ENCODE measurements around the gene BCDIN3D. TPM values are rescaled to one million over a fixed set of nuclear protein-coding genes. Genes with fewer than 3 reads are reported as not detected.

The BCDIN3D gene
- total RNA-seq, 1 donor from 2014 or later: 3.3 TPM

DNA sequence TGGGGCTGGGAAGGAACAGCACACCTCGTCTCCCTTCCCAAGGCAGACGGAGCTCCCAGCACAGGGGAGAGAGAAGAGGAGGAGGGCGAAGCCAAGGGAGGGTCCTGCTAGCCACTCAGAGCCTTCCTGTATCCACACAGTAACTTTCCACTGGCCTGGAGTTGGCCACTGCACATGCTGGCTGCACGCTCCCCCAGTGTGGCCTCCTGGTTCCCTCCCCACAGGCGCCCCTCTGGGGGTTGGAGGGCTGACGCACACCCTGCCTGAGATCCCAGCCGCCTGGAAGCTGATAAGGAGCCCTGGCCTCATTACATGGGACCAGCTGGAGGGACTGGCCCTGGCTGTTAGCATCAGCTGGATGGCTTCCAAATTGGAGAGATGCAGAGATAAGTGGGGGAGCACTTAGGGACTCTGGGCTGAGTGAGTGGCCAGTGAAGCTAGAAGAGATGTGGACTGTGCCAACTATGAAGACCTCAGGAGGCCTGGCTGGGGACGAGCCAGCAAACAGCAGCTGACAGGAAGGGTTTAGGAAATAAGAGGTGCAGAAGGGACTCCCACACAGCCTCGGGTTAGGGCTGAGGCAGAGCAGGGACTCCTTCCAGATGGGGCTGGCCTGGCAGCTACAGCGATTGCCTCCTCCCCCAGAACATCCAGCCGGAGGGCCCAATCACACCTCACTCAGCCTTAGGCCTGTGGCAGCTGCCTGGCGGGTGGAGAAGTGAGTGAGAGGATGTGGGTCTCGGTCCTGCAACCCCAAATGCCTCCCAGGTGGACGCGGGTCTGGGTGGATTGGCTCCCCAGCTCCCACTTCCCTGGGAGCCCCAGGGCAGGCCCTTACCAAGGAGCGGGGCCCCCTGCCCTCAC is 26.3 kb upstream of the BCDIN3D start:
- Mint-ChIP-seq H3K27ac (ENCODE audit: unreplicated experiment) (peak overlapping the region; percentile 51), H3K27me3 (ENCODE audit: low read depth) (peaks cover 12% of the 10 kb centered on the region), H3K4me1 (ENCODE audit: low read depth) (peaks cover 19% of the 10 kb centered on the region), H3K4me3 (ENCODE audit: unreplicated experiment) (no peak overlapping the region), H3K36me3 (ENCODE audit: low read depth) (no peaks in the 10 kb centered on the region), H3K9me3 (ENCODE audit: low read depth) (no peaks in the 10 kb centered on the region)
- peak; percentile 82 for DNase-seq (ENCODE audit: low spot score)
- TF ChIP-seq, protein P1, sequence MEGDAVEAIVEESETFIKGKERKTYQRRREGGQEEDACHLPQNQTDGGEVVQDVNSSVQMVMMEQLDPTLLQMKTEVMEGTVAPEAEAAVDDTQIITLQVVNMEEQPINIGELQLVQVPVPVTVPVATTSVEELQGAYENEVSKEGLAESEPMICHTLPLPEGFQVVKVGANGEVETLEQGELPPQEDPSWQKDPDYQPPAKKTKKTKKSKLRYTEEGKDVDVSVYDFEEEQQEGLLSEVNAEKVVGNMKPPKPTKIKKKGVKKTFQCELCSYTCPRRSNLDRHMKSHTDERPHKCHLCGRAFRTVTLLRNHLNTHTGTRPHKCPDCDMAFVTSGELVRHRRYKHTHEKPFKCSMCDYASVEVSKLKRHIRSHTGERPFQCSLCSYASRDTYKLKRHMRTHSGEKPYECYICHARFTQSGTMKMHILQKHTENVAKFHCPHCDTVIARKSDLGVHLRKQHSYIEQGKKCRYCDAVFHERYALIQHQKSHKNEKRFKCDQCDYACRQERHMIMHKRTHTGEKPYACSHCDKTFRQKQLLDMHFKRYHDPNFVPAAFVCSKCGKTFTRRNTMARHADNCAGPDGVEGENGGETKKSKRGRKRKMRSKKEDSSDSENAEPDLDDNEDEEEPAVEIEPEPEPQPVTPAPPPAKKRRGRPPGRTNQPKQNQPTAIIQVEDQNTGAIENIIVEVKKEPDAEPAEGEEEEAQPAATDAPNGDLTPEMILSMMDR (IDR thresholded peaks at IDR 0.05): no peak

DNA sequence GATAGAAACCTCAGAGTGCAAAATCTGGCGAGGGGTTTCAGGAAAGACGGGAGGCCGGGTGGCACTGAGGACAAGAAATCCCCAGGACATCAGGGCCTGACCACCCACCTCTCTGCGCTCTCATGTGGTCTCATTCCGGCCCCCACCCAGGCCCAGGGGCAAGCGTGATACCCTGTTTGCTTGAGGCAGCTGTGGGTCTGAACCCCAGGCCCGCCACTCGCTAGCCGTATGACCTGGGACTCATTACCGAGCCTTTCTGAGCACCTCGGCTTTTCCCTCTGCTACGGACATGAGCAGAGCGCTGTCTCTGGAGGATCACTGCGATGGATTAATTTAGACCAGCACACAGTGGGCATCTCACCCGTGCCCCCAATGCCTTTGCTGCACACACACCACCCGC is 25.5 kb upstream of the BCDIN3D start:
- peaks cover 14% of the 10 kb centered on the region for H3K27me3 Mint-ChIP-seq (ENCODE audit: low read depth)
- peak; percentile 71 for DNase-seq (ENCODE audit: low spot score)
- no peaks in the 10 kb centered on the region for H3K9me3 Mint-ChIP-seq (ENCODE audit: low read depth)
- H3K4me3 Mint-ChIP-seq (ENCODE audit: unreplicated experiment): no peak overlapping the region
- no peak overlapping the region for H3K27ac Mint-ChIP-seq (ENCODE audit: unreplicated experiment)
- TF ChIP-seq, protein P1 (IDR thresholded peaks at IDR 0.05): no peak
- H3K4me1 Mint-ChIP-seq (ENCODE audit: low read depth): peaks cover 19% of the 10 kb centered on the region
- H3K36me3 Mint-ChIP-seq (ENCODE audit: low read depth): no peaks in the 10 kb centered on the region

DNA sequence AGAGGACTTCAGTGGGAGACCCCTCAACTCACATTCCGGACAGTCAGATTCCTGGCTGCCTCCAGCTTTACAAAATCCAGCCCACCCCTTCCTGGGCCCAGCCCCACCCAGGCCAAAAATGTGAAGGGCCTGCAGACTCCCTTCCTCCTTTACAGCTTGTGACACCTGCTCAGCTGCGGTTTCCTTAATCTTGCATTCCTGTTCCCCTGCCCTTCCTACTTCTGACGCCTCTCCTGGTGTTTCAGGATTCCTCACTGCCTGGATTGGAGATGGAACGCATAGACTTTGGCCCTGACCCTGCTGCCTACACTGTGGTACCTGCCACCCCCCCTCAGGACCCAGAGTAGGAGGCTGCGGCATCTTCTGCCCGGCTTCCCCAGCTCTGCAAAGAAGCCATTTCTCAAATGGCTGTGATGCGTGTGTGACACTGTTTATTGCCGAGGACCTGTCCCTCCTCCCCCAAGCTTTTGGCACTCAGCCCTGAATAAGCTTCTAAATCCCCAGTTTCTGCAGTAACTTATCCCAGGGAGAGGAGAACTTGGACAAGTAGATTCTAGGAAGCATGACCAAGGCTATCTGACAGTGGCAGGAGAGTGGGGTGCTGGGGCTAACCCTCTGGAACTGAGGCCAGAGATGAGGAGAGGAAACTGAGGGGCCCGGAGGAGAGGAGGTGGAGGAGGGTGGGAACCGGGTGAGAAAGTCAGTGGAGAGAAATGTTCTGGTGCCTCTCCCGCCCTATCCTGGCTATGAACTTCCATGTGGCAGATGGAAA is 24.9 kb upstream of the BCDIN3D start:
- peak; percentile 51 for DNase-seq (ENCODE audit: low spot score)
- Mint-ChIP-seq H3K36me3 (ENCODE audit: low read depth) (no peaks in the 10 kb centered on the region), H3K27me3 (ENCODE audit: low read depth) (peaks cover 14% of the 10 kb centered on the region), H3K4me3 (ENCODE audit: unreplicated experiment) (no peak overlapping the region), H3K4me1 (ENCODE audit: low read depth) (peaks cover 19% of the 10 kb centered on the region), H3K9me3 (ENCODE audit: low read depth) (no peaks in the 10 kb centered on the region), H3K27ac (ENCODE audit: unreplicated experiment) (no peak overlapping the region)
- TF ChIP-seq, protein P1 (IDR thresholded peaks at IDR 0.05): no peak

DNA sequence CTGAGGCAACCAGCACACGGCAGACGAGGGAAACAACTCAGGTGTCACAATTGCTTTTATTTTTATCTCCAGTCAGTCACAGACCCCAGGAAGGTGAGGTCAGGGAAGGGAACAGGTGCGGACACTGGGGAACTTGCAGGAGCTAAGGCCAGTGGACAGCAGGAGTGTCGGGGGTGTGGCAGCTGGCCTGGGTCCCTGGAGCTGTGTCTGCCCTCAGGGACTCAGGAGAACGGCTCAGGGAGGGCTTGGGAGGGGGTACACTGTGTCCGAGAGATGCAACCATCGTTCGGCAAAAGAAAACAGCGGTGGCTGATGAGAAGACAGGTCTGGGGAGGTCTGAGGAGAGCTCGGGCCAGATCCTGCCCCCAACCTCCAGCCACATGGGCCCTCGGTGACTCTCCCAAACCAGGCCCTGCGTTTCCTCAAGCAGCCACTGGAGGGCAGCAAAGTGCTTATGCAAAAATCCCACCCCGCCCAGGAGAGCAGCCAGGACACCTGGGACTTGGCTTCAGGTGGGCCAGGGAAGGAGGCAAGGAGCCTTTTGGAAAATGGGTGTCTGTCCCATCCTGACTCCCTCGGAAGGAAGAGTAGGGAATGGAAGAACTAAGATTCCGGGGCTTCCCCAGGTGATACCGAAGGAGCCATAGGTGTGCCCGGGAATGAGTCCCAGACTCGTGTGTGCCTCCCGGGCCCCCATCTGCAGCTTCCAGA is 24.1 kb upstream of the BCDIN3D start:
- H3K9me3 Mint-ChIP-seq (ENCODE audit: low read depth): no peaks in the 10 kb centered on the region
- DNase-seq (ENCODE audit: low spot score): peak; percentile 71
- H3K36me3 Mint-ChIP-seq (ENCODE audit: low read depth): no peaks in the 10 kb centered on the region
- H3K27me3 Mint-ChIP-seq (ENCODE audit: low read depth): peaks cover 14% of the 10 kb centered on the region
- no peak overlapping the region for H3K27ac Mint-ChIP-seq (ENCODE audit: unreplicated experiment)
- H3K4me1 Mint-ChIP-seq (ENCODE audit: low read depth): peaks cover 18% of the 10 kb centered on the region
- no peak overlapping the region for H3K4me3 Mint-ChIP-seq (ENCODE audit: unreplicated experiment)
- TF ChIP-seq, protein P1 (IDR thresholded peaks at IDR 0.05): peak; percentile 98

- Mint-ChIP-seq H3K4me3 (ENCODE audit: unreplicated experiment) (no peak overlapping the region), H3K27ac (ENCODE audit: unreplicated experiment) (no peak overlapping the region)
These were observed 22.9 kb upstream of the BCDIN3D start for GRCh38 chr12:49865782-49866135.

More at GRCh38 chr12:49865782-49866135, 22.9 kb upstream of the BCDIN3D start:
- no peaks in the 10 kb centered on the region for H3K36me3 Mint-ChIP-seq (ENCODE audit: low read depth)
- TF ChIP-seq, protein P1 (IDR thresholded peaks at IDR 0.05): no peak
- H3K9me3 Mint-ChIP-seq (ENCODE audit: low read depth): no peaks in the 10 kb centered on the region
- peaks cover 13% of the 10 kb centered on the region for H3K4me1 Mint-ChIP-seq (ENCODE audit: low read depth)
- peaks cover 14% of the 10 kb centered on the region for H3K27me3 Mint-ChIP-seq (ENCODE audit: low read depth)
- DNase-seq (ENCODE audit: low spot score): peak; percentile 15

All from chondrocyte (in vitro differentiated cells).